ENCODE measurements around the gene DHRS3. TPM values are rescaled to one million over a fixed set of nuclear protein-coding genes. Genes with fewer than 3 reads are reported as not detected.

Gene DHRS3
- total and polyA plus RNA-seq, 10 of the 15 experiments (the other 5 are each of a cell fraction or from before 2014, with no cell fraction given): 0.23 to 29.7 (median 1.2) TPM

- Histone ChIP-seq H3K9me3 (replicated peaks; ENCODE audit: control insufficient read depth, insufficient read depth, low read length) (no peaks in the 10 kb centered on the region; the same call in 2 of the 3 replicates), H3K27me3 (replicated peaks in 1 of 2; ENCODE audit: control insufficient read depth in 2 of 2, insufficient read depth in 2 of 2, low read length in 1 of 2) (no peaks in the 10 kb centered on the region), H3K4me1 (ENCODE audit: control insufficient read depth, insufficient read depth, low read length) (no peaks in the 10 kb centered on the region), H3K36me3 (ENCODE audit: control insufficient read depth in 2 of 2, insufficient read depth in 2 of 2, low read length in 1 of 2) (no peaks in the 10 kb centered on the region), H3K4me3 (no peak overlapping the region), H3K79me2 (ENCODE audit: control insufficient read depth, insufficient read depth, low read length) (no peaks in the 10 kb centered on the region), H3K4me2 (ENCODE audit: control insufficient read depth, insufficient read depth) (no peak overlapping the region), H3K9ac (ENCODE audit: control insufficient read depth, insufficient read depth, low read length) (no peak overlapping the region), H4K20me1 (ENCODE audit: control insufficient read depth, insufficient read depth) (no peaks in the 10 kb centered on the region), H2AFZ (ENCODE audit: control insufficient read depth, low read depth, low read length) (no peak overlapping the region), H3K27ac (ENCODE audit: control insufficient read depth, insufficient read depth) (no peak overlapping the region)
- intact Hi-C loops (cut with micrococcal nuclease; ENCODE audit: unreplicated experiment): no loop called here
- CTCF ChIA-PET: no interaction called here
- SMC1A ChIA-PET (ENCODE audit: uncharacterized antibody, unreplicated experiment): no interaction called here
- no peak for FAIRE-seq
- ATAC-seq: no peak
- in situ Hi-C loops (cut with MboI): loop anchor here (25.0 kb wide), 1 partner anchor 710 kb away; the partner anchor contains the start of gene PRAMEF18
- 56% methylated on average over 16 of the region's 16 CpGs for WGBS (ENCODE audit: insufficient coverage, insufficient replicate concordance, low lambda C conversion rate, missing lambda C conversion rate)
- RAD21 ChIA-PET (ENCODE audit: unreplicated experiment): no interaction called here
- DNase-seq (ENCODE audit: low read depth, low spot score): no peak
- POLR2A ChIA-PET: no interaction called here
- BruUV-seq (replicated peaks): no TSS peak
- TF ChIP-seq PRDM15 (CRISPR knock-in tag; IDR thresholded peaks at IDR 0.05) (no peak), ZNF384 (IDR thresholded peaks at IDR 0.05; ENCODE audit: borderline replicate concordance, low read depth, low read length) (no peak), MYB (IDR thresholded peaks at IDR 0.05; ENCODE audit: borderline replicate concordance, low read depth, low read length) (no peak), CBFB (IDR thresholded peaks at IDR 0.05; ENCODE audit: low read depth) (no peak), SP1 (IDR thresholded peaks at IDR 0.05; ENCODE audit: low read depth, low read length) (no peak), SMAD1 (IDR thresholded peaks at IDR 0.05; ENCODE audit: low read depth, partially characterized antibody) (no peak), JUNB (IDR thresholded peaks at IDR 0.05) (no peak), ZNF274 (IDR thresholded peaks at IDR 0.05; ENCODE audit: insufficient read depth, insufficient read length) (no peak), ETV6 (conservative IDR thresholded peaks at IDR 0.05 in 1 of 2, IDR thresholded peaks at IDR 0.05 in 1 of 2; ENCODE audit: borderline replicate concordance in 1 of 2, low read depth in 1 of 2) (no peak), CEBPB (IDR thresholded peaks at IDR 0.05; ENCODE audit: borderline replicate concordance in 1 of 2, low read depth in 2 of 2, low read length in 2 of 2) (no peak), RFX5 (IDR thresholded peaks at IDR 0.05; ENCODE audit: low read depth, low read length) (no peak), SPI1 (IDR thresholded peaks at IDR 0.05; ENCODE audit: borderline replicate concordance, insufficient read depth, low read depth, low read length) (no peak)
- TF ChIP-seq, protein P1, sequence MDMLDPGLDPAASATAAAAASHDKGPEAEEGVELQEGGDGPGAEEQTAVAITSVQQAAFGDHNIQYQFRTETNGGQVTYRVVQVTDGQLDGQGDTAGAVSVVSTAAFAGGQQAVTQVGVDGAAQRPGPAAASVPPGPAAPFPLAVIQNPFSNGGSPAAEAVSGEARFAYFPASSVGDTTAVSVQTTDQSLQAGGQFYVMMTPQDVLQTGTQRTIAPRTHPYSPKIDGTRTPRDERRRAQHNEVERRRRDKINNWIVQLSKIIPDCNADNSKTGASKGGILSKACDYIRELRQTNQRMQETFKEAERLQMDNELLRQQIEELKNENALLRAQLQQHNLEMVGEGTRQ (IDR thresholded peaks at IDR 0.05; ENCODE audit: borderline replicate concordance, low read depth, low read length): no peak
- TF ChIP-seq, protein P2, sequence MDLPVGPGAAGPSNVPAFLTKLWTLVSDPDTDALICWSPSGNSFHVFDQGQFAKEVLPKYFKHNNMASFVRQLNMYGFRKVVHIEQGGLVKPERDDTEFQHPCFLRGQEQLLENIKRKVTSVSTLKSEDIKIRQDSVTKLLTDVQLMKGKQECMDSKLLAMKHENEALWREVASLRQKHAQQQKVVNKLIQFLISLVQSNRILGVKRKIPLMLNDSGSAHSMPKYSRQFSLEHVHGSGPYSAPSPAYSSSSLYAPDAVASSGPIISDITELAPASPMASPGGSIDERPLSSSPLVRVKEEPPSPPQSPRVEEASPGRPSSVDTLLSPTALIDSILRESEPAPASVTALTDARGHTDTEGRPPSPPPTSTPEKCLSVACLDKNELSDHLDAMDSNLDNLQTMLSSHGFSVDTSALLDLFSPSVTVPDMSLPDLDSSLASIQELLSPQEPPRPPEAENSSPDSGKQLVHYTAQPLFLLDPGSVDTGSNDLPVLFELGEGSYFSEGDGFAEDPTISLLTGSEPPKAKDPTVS (IDR thresholded peaks at IDR 0.05; ENCODE audit: low read depth, low read length): no peak
- TF ChIP-seq, protein P3, sequence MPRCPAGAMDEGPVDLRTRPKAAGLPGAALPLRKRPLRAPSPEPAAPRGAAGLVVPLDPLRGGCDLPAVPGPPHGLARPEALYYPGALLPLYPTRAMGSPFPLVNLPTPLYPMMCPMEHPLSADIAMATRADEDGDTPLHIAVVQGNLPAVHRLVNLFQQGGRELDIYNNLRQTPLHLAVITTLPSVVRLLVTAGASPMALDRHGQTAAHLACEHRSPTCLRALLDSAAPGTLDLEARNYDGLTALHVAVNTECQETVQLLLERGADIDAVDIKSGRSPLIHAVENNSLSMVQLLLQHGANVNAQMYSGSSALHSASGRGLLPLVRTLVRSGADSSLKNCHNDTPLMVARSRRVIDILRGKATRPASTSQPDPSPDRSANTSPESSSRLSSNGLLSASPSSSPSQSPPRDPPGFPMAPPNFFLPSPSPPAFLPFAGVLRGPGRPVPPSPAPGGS (IDR thresholded peaks at IDR 0.05; ENCODE audit: borderline replicate concordance, insufficient read depth, low read depth, low read length, poor library complexity, severe bottlenecking): no peak
Observed at GRCh38 chr1:12527564-12527963, 90.4 kb downstream of the DHRS3 start.
